CD4-positive, alpha-beta T cell treated with Interleukin-15 for 4 hours (primary cell): Measurements from ENCODE around the gene PRKCH.

Experiments used
- DNase-seq: peaks from one replicate; pipeline ENCODE4 v3.0.0-alpha.2; 2020; ENCODE audit warnings: low spot score

The PRKCH gene

DNA sequence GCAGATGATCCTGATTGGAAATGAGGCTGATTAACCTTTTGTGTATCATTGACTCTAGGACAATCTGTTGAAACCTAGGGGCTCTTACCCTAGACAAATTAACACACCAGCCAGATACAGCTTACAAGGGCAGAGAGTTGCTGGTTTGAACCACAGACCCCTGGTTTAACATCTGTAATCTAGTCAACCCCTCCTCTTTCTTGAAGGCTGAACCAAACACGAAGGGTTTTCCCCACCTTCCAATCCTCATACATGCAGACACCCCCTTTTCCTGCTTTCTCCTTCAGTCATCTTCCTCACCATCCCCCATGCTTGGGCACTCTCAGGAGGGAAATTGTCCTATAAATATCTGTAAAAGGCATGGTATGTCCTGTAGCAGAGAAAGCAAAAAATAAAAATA lies 247.9 kb downstream of the PRKCH start:
- no peak for DNase-seq

GRCh38 chr14:61569812-61570548 lies 248.6 kb downstream of the PRKCH start:
- DNase-seq = peak; percentile 45

GRCh38 chr14:61570549-61571290 lies 249.3 kb downstream of the PRKCH start:
- DNase-seq = no peak

- no peak for DNase-seq
Observed at GRCh38 chr14:61571917-61572316, 250.5 kb downstream of the PRKCH start.

- no peak for DNase-seq
Observed at GRCh38 chr14:61573321-61573720, 251.9 kb downstream of the PRKCH start.

DNA sequence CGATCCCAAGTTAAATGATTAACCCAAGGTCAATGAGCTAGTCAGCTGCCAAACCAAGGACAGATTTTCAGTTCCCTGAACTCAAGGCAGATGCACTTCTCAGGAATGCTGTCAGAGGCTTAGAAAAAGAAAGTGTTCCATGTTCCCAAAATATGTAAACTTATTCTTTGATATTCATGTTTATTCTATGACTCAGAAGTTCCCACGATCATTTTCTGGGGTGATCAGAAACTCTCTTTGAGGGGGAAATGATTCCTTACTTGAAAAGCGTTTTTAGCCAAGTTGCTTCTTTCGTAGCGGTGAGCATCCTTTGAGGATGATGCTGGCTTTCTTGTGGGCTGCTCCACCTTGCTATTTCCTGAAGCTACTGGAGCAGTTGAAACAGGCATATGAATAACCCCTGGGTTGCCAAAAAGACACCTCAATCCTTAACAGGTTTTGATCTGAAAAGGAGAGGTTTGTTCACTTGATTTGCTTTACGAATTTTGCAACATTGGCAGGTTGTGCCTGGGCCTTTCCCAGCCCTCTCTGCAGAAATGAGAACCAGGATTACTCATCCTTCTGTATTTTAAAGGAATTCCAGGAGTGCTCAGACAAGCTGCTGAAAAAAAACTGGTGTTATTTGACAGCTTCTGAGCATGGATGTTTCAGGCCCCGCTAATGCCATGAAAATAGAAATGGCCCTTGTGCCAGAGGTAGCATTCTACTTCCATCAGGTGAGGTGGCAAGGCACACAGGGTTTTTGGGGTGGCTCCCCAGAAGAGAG lies 252.6 kb downstream of the PRKCH start:
- DNase-seq = no peak

DNA sequence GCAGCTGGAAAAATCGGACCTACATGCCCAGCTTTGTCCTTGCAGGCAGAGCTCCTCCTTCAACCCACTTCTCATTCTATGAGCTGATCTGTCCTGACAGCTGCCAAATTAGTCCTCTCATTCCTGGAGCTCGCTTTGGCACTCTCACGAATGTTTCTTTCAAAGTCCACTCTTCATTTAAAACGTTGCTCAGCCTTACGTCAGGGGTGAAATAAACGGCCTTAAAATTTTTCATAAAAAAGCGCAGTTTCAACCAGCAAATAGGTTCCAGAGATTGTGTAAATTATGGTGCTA lies 253.1 kb downstream of the PRKCH start:
- no peak for DNase-seq

GRCh38 chr14:61575126-61575525 lies 253.7 kb downstream of the PRKCH start:
- no peak for DNase-seq

GRCh38 chr14:61575551-61576150 lies 254.3 kb downstream of the PRKCH start:
- no peak for DNase-seq

DNA sequence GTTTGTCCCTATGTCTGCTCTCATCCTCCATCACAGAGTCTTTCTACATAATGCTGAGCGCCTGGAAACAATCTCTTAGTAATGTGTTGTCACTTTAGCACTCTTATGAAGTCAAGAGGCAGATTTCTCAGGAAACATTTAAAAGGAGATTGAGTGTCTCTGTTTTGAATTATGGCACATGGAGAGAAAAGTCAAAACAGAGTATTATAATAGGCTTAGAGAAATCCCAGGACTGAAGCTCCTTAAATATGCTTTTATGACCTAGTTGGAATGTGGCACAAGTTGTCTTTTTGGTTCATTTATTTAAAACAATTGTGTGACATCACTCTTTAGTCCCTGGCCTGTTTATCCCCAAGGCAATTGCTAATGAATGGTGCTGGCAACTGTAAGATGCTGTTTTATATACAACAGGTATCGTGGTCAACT lies 256.1 kb downstream of the PRKCH start:
- DNase-seq = no peak

GRCh38 chr14:61578745-61579144 lies 257.4 kb downstream of the PRKCH start:
- peak; percentile 17 for DNase-seq

- no peak for DNase-seq
Observed at GRCh38 chr14:61581340-61581739, 260.0 kb downstream of the PRKCH start.

- DNase-seq = no peak
Observed at GRCh38 chr14:61581955-61582615, 260.7 kb downstream of the PRKCH start.

- DNase-seq = no peak
Observed at GRCh38 chr14:61582815-61583214, 261.4 kb downstream of the PRKCH start.

- no peak for DNase-seq
Observed at GRCh38 chr14:61584331-61584741, 263.0 kb downstream of the PRKCH start.

DNA sequence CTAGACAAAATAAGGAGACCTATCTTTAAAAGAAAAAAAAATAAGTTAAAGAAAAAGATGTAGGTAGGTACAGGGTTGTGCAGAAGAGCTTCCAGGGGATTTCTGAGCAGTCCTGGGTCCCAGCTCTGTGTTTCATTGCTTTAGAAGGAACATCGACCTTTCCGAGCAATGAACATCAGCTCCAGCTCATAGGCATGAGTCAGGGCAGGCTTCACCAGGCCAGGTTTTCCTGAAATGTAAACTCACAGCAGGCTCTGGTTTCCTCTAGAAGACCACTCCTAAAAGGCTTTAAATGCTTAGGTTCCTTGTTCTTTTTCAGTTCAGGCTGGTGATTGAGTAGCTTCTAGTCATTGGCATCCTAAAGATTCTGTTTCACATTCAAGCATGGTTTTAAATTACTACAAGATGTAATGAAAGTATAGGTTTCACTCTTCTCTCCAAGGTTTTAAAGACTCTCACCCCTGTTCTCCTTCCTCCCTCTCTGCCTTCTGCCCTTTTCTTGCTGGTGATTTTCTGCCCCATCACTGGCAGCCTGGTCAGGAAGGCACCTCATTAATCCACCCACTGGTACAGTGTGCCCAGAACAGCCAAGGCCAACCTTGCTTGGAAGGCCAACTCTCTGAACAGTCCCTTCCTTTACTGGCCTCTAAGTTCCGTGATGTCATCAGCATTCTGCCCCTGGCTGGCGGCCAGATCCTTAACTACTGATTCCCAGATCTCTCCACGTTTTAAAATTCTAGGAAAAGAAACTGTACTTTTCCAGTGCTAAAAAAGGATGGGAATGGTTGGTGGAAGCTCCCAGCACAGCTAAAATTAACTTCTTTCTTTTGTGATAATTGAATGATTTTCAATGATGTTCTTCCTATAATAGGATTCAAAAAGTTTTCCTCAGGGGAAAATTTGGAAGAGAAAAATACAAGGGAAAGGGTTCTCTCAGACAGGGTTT lies 264.5 kb downstream of the PRKCH start:
- DNase-seq = no peak

DNA sequence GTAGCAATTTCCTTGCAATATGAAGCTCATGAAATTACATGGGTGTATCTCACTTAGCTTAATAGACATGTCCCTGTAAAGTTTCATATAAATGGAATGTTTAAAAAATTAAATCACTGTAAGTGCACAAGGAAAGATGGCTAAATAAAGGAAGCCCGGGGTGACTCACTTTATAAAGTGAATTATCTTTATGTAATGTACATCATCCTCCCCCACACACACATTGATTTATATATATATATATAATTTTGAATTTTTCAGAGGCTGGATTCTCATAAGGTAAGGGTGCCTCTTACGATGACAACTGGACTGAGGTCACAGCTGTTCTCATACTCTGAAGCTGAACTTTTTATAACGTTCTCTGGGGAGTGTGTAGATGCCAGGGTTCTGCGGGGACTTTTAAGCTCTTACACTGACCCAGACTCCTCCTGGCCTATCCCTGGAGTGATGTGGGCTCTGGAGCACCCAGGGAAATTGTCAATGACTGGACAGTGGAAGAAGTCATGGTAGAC lies 265.2 kb downstream of the PRKCH start:
- DNase-seq = no peak

GRCh38 chr14:61587081-61587713 lies 265.8 kb downstream of the PRKCH start:
- DNase-seq = no peak

DNA sequence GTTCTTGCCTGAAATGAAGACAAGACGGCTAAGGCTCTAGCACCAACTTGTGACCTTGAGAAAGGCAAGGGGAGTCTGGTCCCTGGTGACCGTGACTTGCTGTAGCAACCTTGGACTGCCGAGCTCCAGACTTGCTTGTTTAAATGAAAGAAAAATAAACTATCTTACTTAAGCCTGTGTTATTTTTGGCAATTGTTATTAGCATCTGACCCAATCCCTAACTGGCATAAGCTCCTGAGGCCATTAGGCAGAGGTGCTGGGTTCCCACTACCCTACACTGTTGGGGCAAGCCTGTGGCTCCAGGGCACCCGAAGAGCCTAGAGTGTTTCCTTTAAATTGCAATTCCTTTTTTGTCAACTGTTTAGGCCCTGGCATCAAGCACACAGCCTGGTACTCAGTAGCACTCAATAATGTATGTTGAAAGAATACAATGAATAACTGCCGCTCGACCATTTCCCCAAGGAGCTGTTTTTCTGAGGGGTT lies 267.1 kb downstream of the PRKCH start:
- no peak for DNase-seq
